Suprapubic skin (tissue), 3 donors: ENCODE measurements around the gene MARCHF6.
"Not testable (repeated sequence)": the region's sequence is repeated elsewhere in the genome, so short reads cannot be mapped to it uniquely, and the experiment has no call there.

Experiments
- POLR2A ChIP-seq, 2 donors: fragments of 450-650 bp; IDR thresholded peaks; one replicate each; pipeline ENCODE4 v1.6.1; 2017; ENCODE audit warnings: antibody characterized with exemption in 2 of 2, mild to moderate bottlenecking in 2 of 2, moderate library complexity in 2 of 2
- TF ChIP-seq, protein P1 (sequence below), 2 donors: fragments of 200-600 bp in 1 of 2; fragments of 450-650 bp in 1 of 2; sonication (generic) in 1 of 2; IDR thresholded peaks; one replicate each; pipeline ENCODE4 v1.5.1; 2016 to 2019; ENCODE audit warnings: antibody characterized with exemption in 2 of 2, mild to moderate bottlenecking in 1 of 2, moderate library complexity in 1 of 2

DNA sequence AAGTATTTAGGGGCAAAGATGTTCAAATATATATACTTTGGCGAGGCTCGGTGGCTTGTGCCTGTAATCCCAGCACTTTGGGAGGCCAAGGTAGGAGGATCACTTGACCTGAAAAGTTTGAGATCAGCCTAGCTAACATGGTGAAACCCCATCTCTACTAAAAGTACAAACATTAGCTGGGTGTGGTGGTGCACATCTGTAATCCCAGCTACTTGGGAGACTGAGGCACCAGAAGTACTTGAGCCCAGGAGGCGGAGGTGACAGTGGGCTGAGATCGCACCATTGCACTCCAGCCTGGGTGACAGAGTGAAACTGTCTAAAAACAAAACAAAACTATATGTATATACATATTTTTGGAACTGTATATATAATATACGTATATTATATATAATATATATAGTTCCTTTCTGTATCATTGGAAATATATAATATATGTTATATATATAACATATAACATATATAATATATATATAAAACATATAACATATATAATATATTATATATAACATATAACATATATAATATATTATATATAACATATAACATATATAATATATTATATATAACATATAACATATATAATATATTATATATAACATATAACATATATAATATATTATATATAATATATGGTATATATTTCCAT lies 8.9 kb upstream of the MARCHF6 start:
- not testable (repeated sequence) for TF ChIP-seq POLR2A (IDR thresholded peaks at IDR 0.05)
- TF ChIP-seq, protein P1, sequence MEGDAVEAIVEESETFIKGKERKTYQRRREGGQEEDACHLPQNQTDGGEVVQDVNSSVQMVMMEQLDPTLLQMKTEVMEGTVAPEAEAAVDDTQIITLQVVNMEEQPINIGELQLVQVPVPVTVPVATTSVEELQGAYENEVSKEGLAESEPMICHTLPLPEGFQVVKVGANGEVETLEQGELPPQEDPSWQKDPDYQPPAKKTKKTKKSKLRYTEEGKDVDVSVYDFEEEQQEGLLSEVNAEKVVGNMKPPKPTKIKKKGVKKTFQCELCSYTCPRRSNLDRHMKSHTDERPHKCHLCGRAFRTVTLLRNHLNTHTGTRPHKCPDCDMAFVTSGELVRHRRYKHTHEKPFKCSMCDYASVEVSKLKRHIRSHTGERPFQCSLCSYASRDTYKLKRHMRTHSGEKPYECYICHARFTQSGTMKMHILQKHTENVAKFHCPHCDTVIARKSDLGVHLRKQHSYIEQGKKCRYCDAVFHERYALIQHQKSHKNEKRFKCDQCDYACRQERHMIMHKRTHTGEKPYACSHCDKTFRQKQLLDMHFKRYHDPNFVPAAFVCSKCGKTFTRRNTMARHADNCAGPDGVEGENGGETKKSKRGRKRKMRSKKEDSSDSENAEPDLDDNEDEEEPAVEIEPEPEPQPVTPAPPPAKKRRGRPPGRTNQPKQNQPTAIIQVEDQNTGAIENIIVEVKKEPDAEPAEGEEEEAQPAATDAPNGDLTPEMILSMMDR (IDR thresholded peaks at IDR 0.05) = not testable (repeated sequence)
